ENCODE data around the gene ACO1. TPM values are rescaled to one million over a fixed set of nuclear protein-coding genes. Genes with fewer than 3 reads are reported as not detected.

The ACO1 gene
- polyA plus RNA-seq, 1 donor from 2014 or later = 16.5 TPM

DNA sequence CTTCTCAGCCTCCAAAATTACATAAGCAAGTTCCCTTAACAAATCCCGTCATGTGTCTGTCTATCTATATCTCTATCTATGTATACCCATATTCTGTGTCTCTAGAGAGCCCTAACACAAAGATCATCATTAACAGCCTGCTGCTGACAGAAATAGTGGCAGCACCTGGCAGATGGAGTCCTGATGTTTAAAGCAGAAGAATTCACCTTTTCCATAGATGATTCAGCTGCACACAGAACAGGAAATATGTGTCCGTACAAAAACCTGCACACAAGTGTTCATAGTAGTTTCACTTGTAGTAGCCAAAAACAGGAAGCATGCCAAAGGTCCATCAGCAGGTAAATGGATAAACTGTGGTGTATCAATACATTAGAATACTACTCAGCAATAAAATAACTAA lies 45.0 kb upstream of the ACO1 start:
- H3K79me2 ChIP-seq (replicated peaks; ENCODE audit: insufficient read depth, low read length) = no peaks in the 10 kb centered on the region
- no peaks in the 10 kb centered on the region for H3K27me3 ChIP-seq (ENCODE audit: insufficient read depth, low read depth, low read length)
- H3K4me2 ChIP-seq (ENCODE audit: low read length) = no peak overlapping the region
- H2AFZ ChIP-seq (ENCODE audit: low read depth, low read length) = no peak overlapping the region
- no peak overlapping the region for H3K9ac ChIP-seq (ENCODE audit: low read length)
- H3K9me3 ChIP-seq (ENCODE audit: low read length) = no peaks in the 10 kb centered on the region
- H3K36me3 ChIP-seq (ENCODE audit: insufficient read depth, low read length) = no peaks in the 10 kb centered on the region
- H3K4me3 ChIP-seq (ENCODE audit: low read length) = peak overlapping the region; percentile 12
- no peaks in the 10 kb centered on the region for H3K9me2 ChIP-seq (ENCODE audit: insufficient read depth, low read length)
- H3K27ac ChIP-seq (ENCODE audit: low read length) = no peak overlapping the region
- no peaks in the 10 kb centered on the region for H3F3A ChIP-seq (ENCODE audit: insufficient read depth, low read length, poor library complexity, severe bottlenecking)
- H4K20me1 ChIP-seq (ENCODE audit: insufficient read depth) = no peaks in the 10 kb centered on the region
- TF ChIP-seq POLR2AphosphoS5 (IDR thresholded peaks at IDR 0.05) (peak; percentile 74), SMC3 (conservative IDR thresholded peaks at IDR 0.05; ENCODE audit: poor library complexity) (peak; percentile 9), EZH2 (IDR thresholded peaks at IDR 0.05; ENCODE audit: borderline replicate concordance, insufficient read depth, low read length, poor library complexity, severe bottlenecking) (no peak), EP300 (conservative IDR thresholded peaks at IDR 0.05; ENCODE audit: poor library complexity, severe bottlenecking) (peak; percentile 83)

DNA sequence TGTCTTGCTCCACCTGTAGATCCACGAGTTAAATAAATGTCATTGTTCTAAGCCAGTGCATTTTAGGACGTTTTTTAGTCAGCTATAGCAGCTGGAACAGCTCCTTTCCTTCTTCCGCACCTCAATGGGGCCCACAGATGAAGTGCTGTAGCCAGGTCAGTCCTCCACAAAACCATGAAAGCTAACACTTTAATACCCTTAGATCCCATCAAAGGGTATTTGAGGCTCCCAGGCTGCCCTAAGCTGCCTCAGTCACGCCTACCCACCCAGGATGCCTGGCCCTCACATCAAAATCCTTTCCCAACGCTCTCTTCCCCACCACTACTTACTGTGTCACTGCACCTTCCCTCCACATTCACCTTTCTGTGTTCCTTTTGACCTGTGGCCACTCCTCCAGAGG lies 44.1 kb upstream of the ACO1 start:
- Histone ChIP-seq H3K79me2 (replicated peaks; ENCODE audit: insufficient read depth, low read length) (no peaks in the 10 kb centered on the region), H3K9ac (ENCODE audit: low read length) (no peak overlapping the region), H3K4me3 (ENCODE audit: low read length) (no peak overlapping the region), H3F3A (ENCODE audit: insufficient read depth, low read length, poor library complexity, severe bottlenecking) (no peaks in the 10 kb centered on the region), H2AFZ (ENCODE audit: low read depth, low read length) (no peak overlapping the region), H3K27ac (ENCODE audit: low read length) (no peak overlapping the region), H4K20me1 (ENCODE audit: insufficient read depth) (no peaks in the 10 kb centered on the region), H3K9me3 (ENCODE audit: low read length) (no peaks in the 10 kb centered on the region), H3K27me3 (ENCODE audit: insufficient read depth, low read depth, low read length) (no peaks in the 10 kb centered on the region), H3K4me2 (ENCODE audit: low read length) (no peak overlapping the region), H3K36me3 (ENCODE audit: insufficient read depth, low read length) (no peaks in the 10 kb centered on the region), H3K9me2 (ENCODE audit: insufficient read depth, low read length) (no peaks in the 10 kb centered on the region)
- TF ChIP-seq RAD21 (conservative IDR thresholded peaks at IDR 0.05) (no peak), TAF1 (IDR thresholded peaks at IDR 0.05; ENCODE audit: low read depth) (no peak), MXI1 (conservative IDR thresholded peaks at IDR 0.05; ENCODE audit: poor library complexity, severe bottlenecking) (no peak), EZH2 (IDR thresholded peaks at IDR 0.05; ENCODE audit: borderline replicate concordance, insufficient read depth, low read length, poor library complexity, severe bottlenecking) (no peak), EP300 (conservative IDR thresholded peaks at IDR 0.05; ENCODE audit: poor library complexity, severe bottlenecking) (no peak), POLR2AphosphoS5 (IDR thresholded peaks at IDR 0.05) (no peak), SMC3 (conservative IDR thresholded peaks at IDR 0.05; ENCODE audit: poor library complexity) (no peak)
- TF ChIP-seq, protein P1, sequence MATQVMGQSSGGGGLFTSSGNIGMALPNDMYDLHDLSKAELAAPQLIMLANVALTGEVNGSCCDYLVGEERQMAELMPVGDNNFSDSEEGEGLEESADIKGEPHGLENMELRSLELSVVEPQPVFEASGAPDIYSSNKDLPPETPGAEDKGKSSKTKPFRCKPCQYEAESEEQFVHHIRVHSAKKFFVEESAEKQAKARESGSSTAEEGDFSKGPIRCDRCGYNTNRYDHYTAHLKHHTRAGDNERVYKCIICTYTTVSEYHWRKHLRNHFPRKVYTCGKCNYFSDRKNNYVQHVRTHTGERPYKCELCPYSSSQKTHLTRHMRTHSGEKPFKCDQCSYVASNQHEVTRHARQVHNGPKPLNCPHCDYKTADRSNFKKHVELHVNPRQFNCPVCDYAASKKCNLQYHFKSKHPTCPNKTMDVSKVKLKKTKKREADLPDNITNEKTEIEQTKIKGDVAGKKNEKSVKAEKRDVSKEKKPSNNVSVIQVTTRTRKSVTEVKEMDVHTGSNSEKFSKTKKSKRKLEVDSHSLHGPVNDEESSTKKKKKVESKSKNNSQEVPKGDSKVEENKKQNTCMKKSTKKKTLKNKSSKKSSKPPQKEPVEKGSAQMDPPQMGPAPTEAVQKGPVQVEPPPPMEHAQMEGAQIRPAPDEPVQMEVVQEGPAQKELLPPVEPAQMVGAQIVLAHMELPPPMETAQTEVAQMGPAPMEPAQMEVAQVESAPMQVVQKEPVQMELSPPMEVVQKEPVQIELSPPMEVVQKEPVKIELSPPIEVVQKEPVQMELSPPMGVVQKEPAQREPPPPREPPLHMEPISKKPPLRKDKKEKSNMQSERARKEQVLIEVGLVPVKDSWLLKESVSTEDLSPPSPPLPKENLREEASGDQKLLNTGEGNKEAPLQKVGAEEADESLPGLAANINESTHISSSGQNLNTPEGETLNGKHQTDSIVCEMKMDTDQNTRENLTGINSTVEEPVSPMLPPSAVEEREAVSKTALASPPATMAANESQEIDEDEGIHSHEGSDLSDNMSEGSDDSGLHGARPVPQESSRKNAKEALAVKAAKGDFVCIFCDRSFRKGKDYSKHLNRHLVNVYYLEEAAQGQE (IDR thresholded peaks at IDR 0.05; ENCODE audit: borderline replicate concordance) = no peak
- TF ChIP-seq, protein P2, sequence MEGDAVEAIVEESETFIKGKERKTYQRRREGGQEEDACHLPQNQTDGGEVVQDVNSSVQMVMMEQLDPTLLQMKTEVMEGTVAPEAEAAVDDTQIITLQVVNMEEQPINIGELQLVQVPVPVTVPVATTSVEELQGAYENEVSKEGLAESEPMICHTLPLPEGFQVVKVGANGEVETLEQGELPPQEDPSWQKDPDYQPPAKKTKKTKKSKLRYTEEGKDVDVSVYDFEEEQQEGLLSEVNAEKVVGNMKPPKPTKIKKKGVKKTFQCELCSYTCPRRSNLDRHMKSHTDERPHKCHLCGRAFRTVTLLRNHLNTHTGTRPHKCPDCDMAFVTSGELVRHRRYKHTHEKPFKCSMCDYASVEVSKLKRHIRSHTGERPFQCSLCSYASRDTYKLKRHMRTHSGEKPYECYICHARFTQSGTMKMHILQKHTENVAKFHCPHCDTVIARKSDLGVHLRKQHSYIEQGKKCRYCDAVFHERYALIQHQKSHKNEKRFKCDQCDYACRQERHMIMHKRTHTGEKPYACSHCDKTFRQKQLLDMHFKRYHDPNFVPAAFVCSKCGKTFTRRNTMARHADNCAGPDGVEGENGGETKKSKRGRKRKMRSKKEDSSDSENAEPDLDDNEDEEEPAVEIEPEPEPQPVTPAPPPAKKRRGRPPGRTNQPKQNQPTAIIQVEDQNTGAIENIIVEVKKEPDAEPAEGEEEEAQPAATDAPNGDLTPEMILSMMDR (IDR thresholded peaks at IDR 0.05; ENCODE audit: poor library complexity, severe bottlenecking) = no peak

Data from neural cell (in vitro differentiated cells).